Skin epidermis (tissue), 12 donors: ENCODE data around the gene BCAS3.
"Not testable (repeated sequence)": the region's sequence is repeated elsewhere in the genome, so short reads cannot be mapped to it uniquely, and the experiment has no call there.

ENCODE experiments used
- H3K27ac ChIP-seq, 21 experiments: fragments of 200-600 bp; sonication (generic) in 11 of 21; one replicate each; pipeline ENCODE4 v1.5.0; 2020; ENCODE audit warnings: mild to moderate bottlenecking in 3 of 21, inconsistent platforms in 2 of 21, moderate library complexity in 2 of 21
- H3K4me3 ChIP-seq, 7 experiments: fragments of 200-600 bp; sonication (generic) in 2 of 7; one replicate each; pipeline ENCODE4 v1.5.0; 2020; ENCODE audit warnings: inconsistent platforms in 2 of 7, mild to moderate bottlenecking in 2 of 7, moderate library complexity in 1 of 7

Gene BCAS3

DNA sequence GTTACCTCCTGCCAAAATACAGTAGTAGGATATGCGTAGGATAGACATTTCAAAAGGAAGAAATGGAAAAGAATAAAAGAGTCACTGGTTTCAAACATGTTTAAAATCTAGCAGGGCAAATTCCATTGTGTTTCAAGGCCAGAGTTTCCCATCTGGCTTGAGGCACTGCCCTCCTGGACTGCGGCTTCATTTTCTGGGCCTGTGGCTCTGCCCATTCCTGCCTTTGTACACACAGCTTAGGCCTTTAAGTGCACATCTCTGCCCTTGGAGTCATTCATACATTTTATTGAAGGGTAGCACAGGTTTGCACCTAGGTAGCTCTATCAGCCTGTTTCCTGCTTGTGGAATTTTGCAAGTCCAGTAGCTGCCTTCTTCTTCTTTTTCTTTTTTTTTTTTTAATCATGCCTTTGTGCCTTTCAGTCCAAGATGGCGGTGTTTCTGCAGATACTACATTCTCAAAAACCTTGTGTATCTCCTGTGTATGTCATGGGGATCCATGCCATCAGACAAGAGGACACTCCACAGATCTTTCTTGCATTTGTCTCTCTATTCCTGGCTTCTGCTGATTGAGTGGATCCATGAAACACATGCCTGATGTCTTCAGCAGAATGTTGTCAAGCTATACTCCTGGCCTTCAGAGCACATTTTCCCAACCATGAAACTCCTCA is 282.9 kb downstream of the BCAS3 start:
- Histone ChIP-seq H3K4me3 (no peak overlapping the region), H3K27ac (no peak overlapping the region)

DNA sequence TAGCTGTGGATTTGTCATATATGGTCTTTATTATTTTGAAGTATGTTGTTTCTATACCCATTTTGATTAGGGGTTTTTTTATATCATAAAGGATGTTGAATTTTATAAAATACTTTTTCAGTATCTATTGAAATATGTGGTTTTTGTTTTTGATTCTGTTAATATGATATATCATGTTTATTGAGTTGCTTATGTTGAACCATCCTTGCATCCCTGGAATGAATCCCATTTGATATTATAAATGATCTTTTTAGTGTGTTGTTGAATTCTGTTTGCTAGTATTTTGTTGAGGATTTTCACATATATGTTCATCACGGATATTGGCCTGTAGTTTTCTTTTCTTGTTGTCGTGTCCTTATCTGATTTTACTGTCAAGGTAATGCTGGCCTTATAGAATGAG is 286.5 kb downstream of the BCAS3 start:
- Histone ChIP-seq H3K27ac (no peak overlapping the region), H3K4me3 (no peak overlapping the region)

DNA sequence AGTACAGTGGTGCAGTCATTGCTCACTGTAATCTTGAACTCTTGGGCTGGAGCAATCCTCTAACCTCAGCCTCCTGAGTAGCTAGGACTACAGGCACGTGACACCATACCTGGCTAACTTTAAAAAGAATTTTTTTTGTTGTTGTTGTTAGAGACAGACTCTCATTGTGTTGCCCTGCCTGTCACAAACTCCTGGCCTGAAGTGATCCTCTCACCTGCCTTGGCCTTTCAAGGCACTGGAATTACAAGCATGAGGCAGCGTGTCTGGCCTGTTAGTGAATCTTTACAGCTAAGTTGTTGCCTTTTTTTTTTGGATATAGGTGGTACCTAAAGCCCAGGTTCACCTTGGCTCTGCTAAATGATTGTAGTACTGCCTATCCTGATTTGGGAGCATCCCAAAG is 290.6 kb downstream of the BCAS3 start:
- H3K27ac ChIP-seq = no peak overlapping the region
- H3K4me3 ChIP-seq = no peak overlapping the region

DNA sequence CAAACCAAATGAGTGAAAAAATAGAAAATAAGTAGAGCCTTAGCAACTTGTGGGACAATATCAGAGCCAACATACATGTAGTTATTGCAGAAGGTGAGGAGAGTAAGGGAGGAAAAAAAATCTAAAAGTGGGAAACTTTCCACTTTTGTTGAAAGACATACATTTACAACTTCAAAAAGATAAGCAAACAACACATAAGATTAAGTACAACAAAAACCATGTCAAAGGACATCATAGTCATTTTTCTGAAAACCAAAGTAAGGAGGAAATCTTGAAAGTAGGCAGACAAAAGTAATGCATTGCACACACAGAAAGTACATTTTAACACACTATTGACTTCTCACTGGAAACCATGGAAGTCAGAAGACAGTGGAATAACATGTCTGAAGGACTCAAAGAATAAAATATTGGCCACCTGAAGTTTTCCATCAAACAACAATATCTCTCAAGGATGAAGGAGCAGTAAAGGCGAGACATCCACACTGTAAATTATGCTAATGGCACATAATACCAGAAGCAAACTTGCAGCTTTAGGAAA is 291.9 kb downstream of the BCAS3 start:
- Histone ChIP-seq H3K27ac (no peak overlapping the region), H3K4me3 (no peak overlapping the region)

DNA sequence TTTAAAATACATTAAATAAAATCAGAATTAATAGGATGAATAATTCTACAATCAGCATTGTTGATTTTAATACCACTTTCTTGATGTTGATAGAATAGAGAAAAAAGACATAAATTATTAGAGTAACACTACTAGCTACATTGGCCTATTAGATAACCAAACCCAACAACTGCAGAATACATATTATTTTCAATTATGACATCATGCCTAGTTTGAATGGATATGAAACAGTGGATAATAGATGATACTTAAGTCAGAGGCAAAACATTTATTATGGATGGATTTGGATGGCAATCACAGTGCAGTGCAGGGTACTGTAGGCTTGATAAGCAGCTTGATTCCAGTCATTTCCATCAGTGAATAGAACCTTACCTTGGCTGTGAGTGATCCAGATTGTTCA is 293.1 kb downstream of the BCAS3 start:
- no peak overlapping the region for H3K27ac ChIP-seq
- H3K4me3 ChIP-seq = no peak overlapping the region

DNA sequence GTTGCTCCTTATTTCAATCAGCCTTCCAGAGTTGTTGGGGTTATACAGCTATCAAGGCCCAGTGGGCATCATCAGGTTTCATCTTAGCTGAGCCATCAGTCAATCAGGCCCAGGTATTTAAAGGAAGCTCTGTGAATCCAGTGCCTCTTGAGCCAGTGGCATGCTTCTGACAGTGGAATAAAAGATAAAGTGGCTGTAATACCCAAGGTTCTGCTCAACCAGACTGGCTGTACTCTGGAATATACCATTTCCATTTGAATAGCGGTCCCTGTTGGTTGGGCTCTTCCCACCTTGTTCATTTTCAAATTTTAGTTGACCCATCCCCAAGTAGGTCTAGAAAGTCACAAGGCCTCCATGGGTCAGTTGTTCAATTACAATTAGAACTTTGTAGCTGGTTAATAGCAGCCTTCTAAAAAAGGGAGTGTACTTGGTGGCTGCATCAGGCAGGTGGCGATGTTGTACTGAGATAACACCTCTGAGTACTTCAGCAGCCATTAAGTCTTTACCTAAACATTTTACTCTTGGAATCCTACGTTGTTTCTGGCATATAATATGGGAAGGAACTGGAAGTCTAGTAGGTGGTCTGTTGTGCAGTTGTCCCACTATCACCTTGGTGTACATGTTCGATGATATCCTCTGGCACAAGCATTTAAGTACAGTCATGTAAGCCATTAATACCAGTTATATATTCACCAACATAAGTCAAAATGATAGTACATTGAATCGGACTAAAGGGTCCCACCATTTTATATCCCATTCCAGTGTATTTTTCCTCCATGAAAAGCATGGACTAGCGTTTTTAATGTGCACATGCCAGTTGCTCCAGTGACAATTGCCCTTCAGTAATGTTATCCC is 294.1 kb downstream of the BCAS3 start:
- H3K27ac ChIP-seq = no peak overlapping the region
- H3K4me3 ChIP-seq = no peak overlapping the region

DNA sequence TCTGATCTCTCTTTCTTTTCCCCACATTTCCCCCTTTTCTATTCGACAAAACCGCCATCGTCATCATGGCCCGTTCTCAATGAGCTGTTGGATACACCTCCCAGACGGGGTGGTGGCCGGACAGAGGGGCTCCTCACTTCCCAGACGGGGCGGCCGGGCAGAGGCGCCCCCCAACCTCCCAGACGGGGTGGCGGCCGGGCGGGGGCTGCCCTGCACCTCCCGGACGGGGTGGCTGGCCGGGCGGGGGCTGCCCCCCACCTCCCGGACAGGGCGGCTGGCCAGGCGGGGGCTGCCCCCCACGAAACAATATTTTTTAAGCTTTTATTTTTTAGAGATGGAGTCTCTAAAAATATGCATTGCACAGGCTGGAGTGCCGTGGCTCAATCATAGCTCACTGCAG is 299.2 kb downstream of the BCAS3 start:
- not testable (repeated sequence) for H3K4me3 ChIP-seq, H3K27ac ChIP-seq

DNA sequence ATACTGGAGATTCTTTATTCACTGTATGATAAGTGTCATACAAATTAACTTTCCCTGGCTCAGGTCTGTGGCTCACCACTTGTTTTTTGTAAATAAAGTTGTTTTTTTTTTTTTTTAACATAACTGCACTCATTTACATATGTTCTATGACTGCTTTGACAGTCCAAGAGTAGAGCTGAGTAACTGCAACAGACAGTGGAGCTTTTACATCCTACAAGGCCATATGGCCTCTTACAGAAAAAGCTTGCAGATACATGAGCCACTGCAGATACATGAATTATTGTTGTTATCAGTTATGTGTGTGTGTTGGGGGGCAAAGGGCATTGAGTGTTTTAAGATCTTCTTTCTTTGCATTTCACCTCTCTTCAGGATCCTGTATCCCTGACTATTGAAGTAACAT is 311.7 kb downstream of the BCAS3 start:
- Histone ChIP-seq H3K4me3 (no peak overlapping the region), H3K27ac (no peak overlapping the region)

DNA sequence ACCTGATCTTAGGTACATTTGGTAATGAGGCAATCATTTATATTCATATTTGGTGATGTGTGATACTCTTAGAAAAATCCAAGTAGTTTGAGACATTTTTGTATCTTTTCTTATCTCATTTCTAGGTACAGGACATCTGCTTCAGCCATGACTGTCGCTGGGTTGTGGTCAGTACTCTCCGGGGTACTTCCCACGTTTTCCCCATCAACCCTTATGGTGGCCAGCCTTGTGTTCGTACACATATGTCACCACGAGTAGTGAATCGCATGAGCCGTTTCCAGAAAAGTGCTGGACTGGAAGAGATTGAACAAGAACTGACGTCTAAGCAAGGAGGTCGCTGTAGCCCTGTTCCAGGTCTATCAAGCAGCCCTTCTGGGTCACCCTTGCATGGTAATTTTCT is 312.2 kb downstream of the BCAS3 start:
- no peak overlapping the region for H3K4me3 ChIP-seq
- H3K27ac ChIP-seq = no peak overlapping the region

DNA sequence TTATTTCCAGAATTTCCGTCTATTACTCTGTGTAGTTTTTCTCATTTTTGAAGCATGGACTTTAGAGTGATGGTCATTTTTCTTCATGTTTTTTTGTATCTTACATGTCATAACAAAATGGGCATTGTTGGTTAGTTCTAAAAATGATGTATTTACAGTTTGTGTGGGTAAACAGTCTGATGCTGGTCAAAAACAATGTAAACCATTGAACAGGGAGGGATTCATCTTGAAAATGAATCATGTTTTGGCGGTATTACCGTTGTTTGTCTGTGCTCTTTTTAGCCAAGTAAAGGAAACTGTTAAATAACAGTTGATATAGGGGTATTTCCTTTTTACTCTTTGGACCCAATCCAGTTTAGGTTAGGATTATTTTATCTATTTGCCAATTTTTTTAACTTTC is 315.8 kb downstream of the BCAS3 start:
- no peak overlapping the region for H3K27ac ChIP-seq
- no peak overlapping the region for H3K4me3 ChIP-seq

DNA sequence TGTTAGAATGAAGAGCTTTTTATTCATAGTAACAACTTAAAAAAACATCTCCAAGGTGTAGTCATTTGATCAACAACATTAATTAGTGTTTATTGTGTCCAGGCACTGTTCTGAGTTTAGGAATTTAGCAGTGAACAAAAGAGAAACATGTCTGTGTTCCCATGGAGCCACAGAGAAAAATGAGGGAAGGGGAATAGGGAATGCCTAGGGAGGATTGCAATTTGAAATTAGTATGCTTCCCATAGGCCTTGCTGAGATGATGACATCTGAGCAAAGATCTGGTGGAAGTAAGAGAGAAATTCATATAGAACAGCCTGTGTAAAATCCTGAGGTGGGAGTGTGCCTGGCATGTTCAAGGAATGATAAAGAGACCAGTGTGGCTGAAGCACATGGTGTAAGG is 318.0 kb downstream of the BCAS3 start:
- Histone ChIP-seq H3K4me3 (no peak overlapping the region), H3K27ac (no peak overlapping the region)

DNA sequence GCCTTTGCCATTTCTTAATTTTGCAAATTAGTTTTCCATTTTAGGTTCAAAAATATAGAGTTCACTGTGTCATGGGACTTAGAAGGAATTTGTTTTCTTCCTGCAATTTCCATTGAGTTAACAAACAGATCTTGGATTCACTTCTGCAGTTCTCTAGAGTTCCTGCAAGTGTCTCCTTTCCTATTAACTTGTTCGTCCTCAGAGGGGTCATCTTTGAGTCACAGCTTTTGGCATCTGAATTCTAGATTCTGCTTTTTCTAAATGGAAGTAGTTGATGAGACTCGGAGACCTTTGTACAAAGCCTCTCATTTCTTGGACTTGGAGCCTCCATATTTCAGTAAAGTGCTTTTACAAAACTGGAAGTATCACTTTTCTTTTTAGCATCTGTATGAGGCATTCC is 323.3 kb downstream of the BCAS3 start:
- peak overlapping the region in 1 of 21 experiments; percentile 6 for H3K27ac ChIP-seq

DNA sequence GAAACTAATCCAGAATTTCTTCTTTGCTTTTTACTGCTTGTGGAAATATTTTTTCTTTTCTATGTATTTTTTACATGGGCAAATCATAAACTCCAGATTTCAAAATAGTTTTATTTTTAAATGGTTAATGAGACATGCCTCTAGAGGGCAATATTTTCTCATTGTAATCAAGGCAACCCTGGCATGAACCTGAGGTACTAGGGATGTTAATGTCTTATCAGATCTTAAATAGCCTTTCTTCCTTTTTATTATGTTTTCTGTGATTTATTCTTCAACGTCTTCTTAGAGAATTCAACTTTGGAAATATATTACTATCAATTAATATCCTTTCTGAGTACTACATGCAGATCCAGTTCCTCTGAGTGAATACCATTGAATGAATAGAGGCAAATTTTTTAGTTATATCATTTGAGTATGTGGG is 324.7 kb downstream of the BCAS3 start:
- Histone ChIP-seq H3K27ac (no peak overlapping the region), H3K4me3 (no peak overlapping the region)

More for the DNA sequence above, 323.3 kb downstream of the BCAS3 start:
- no peak overlapping the region for H3K4me3 ChIP-seq

DNA sequence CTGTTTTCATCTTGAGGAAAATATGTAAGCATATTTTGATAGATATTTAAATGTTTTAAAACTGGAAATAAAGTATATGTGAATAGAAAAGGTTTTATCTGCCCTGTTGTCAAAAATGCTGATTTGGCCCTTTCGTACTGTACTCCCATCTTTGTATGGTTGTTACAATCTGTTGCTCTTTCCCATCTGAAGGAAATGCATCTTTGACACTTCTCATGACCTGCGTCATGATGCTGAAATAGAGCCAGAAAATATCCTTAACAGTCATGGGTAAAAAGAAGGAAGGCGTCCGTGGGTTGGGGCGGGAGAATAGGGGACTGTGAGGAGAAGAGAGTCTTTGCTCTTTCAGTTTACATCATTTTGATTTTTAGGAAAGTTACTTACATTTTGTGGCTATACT is 327.7 kb downstream of the BCAS3 start:
- Histone ChIP-seq H3K27ac (no peak overlapping the region), H3K4me3 (no peak overlapping the region)

DNA sequence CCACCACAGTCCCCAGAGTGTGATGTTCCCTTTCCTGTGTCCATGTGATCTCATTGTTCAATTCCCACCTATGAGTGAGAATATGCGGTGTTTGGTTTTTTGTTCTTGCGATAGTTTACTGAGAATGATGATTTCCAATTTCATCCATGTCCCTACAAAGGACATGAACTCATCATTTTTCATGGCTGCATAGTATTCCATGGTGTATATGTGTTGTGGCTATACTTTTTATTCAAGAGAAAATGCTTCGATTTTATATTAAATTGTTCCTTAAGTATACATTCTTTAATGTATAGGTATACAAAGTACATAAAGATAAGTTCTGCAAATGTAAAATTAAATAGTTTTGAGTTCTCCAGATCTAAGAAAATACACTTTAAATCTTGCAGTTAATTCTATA is 328.3 kb downstream of the BCAS3 start:
- H3K4me3 ChIP-seq, H3K27ac ChIP-seq: not testable (repeated sequence)

DNA sequence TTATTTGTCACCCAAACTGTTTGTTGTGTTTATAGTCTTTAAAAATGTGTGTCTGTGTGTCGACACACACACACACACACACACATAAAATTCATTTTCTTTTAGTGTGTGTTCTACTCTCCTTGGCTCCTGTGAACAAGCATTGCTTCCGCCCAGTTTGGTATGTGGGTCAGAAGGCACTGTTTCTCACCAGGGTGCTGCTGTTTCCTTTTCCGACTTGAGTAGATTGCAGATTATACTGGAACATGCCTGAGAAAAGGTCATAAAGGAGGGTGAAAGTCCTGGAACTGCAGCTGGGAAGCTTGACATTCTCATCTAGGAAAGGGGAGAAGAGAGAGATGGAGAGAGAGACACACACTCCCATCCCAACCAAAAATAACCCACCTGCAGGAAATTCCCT is 330.3 kb downstream of the BCAS3 start:
- no peak overlapping the region for H3K4me3 ChIP-seq
- H3K27ac ChIP-seq = no peak overlapping the region

DNA sequence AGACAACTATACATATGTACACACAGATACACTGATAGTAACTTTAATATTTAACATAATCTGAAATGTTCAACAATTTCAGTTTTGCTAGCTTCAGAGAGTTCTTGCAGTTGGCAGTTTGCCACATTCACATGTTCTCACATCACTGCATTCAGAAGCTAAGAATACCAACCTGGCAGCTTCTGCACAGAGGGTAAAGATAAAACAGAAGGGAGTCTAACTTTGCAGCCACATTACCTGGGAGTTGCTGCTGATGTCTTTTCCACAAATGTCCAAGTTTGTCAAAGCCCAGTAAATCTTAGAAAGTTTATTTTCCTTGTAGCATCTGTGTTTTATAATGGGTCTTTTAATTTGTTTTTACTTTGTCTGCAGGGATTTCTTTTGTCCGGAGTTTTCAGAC is 332.0 kb downstream of the BCAS3 start:
- no peak overlapping the region for H3K27ac ChIP-seq
- H3K4me3 ChIP-seq = no peak overlapping the region

DNA sequence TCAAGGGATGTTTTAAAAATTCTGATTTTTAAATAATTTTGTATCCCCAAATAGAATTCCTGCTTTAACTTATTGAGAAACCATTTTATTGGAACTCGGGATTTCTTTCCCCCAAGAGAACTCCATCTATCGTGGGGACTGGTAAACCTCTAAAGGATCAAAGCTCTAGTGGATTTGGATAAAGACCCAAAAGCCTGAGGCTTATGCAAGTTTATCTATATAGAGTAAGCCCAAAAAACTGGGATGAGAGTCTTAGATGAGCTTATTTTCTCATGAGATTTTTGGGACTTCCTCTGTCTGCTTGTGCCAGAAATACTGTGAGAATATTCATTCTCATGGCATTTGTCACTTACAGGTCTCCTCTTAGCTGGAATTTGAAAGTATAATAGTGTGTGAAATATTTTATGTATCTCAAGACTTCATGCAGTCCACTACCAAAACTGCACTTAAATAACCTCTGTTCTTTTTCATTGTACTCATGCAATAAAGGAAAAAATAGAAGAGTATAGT is 333.1 kb downstream of the BCAS3 start:
- no peak overlapping the region for H3K27ac ChIP-seq
- no peak overlapping the region for H3K4me3 ChIP-seq

DNA sequence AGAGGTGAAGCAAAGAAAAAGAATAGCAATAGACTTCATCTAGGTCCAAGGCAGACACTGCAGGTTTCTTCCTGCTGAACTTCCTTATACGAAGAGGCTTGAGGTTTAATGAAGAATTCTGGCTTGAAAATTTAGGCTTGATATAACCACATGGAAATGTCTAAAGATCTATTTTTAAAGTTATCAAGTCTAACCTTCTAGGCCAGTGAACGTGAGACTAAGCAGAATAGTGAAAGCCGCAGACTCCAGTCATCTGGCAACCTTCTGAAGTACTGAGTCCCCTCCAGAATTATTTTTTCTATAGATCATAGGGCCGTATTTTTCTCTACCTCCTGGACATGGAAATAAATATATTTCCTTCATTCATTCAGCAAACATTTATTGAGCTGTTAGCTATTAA is 333.6 kb downstream of the BCAS3 start:
- no peak overlapping the region for H3K27ac ChIP-seq
- H3K4me3 ChIP-seq = no peak overlapping the region

DNA sequence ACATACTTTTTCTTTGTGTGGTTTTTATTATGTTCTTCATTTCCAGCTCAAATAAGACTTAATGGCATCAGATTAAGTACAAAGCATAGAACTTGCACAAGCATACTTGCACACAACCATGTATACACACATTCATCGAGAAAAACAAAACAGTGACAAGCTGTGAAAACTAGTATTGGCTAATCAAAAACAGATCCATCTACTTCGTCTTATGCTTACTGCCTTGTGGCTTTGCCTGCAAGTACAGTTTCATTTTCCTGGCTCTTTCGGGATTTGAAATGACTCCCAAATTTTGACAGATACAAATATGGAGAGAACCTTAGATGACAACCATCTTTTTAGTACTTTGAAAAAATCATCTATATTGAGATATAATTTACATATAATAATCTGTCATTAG is 338.3 kb downstream of the BCAS3 start:
- Histone ChIP-seq H3K4me3 (no peak overlapping the region), H3K27ac (no peak overlapping the region)
